ENCODE data around the gene HPSE2.

- TF ChIP-seq, protein P1, sequence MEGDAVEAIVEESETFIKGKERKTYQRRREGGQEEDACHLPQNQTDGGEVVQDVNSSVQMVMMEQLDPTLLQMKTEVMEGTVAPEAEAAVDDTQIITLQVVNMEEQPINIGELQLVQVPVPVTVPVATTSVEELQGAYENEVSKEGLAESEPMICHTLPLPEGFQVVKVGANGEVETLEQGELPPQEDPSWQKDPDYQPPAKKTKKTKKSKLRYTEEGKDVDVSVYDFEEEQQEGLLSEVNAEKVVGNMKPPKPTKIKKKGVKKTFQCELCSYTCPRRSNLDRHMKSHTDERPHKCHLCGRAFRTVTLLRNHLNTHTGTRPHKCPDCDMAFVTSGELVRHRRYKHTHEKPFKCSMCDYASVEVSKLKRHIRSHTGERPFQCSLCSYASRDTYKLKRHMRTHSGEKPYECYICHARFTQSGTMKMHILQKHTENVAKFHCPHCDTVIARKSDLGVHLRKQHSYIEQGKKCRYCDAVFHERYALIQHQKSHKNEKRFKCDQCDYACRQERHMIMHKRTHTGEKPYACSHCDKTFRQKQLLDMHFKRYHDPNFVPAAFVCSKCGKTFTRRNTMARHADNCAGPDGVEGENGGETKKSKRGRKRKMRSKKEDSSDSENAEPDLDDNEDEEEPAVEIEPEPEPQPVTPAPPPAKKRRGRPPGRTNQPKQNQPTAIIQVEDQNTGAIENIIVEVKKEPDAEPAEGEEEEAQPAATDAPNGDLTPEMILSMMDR (IDR thresholded peaks at IDR 0.05) = no peak
- TF ChIP-seq EZH2 (IDR thresholded peaks at IDR 0.05; ENCODE audit: borderline replicate concordance, insufficient read depth, low read depth, low read length, poor library complexity, severe bottlenecking) = no peak
Observed at GRCh38 chr10:98899018-98899417, 336.6 kb downstream of the HPSE2 start.
